Loucy (cell line): ENCODE measurements around the gene ZNF385B.

Experiments used
- EZH2phosphoT487 ChIP-seq: fragments of 200-600 bp; IDR thresholded peaks from 2 replicates; pipeline ENCODE4 v1.6.1; 2018; ENCODE audit warnings: antibody characterized with exemption, mild to moderate bottlenecking, moderate library complexity, borderline replicate concordance
- TF ChIP-seq, protein P1 (sequence below): fragments of 200-600 bp; sonication (generic); conservative IDR thresholded peaks from 2 replicates; pipeline ENCODE4 v1.5.1; 2014; ENCODE audit warnings: mild to moderate bottlenecking, antibody characterized with exemption, low read length

- TF ChIP-seq, protein P1, sequence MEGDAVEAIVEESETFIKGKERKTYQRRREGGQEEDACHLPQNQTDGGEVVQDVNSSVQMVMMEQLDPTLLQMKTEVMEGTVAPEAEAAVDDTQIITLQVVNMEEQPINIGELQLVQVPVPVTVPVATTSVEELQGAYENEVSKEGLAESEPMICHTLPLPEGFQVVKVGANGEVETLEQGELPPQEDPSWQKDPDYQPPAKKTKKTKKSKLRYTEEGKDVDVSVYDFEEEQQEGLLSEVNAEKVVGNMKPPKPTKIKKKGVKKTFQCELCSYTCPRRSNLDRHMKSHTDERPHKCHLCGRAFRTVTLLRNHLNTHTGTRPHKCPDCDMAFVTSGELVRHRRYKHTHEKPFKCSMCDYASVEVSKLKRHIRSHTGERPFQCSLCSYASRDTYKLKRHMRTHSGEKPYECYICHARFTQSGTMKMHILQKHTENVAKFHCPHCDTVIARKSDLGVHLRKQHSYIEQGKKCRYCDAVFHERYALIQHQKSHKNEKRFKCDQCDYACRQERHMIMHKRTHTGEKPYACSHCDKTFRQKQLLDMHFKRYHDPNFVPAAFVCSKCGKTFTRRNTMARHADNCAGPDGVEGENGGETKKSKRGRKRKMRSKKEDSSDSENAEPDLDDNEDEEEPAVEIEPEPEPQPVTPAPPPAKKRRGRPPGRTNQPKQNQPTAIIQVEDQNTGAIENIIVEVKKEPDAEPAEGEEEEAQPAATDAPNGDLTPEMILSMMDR: no peak
- no peak for TF ChIP-seq EZH2phosphoT487
Observed at GRCh38 chr2:179685146-179685545, 176.3 kb downstream of the ZNF385B start.
